Adrenal gland (tissue), 12 donors: Measurements from ENCODE around the gene IGFN1. TPM values are rescaled to one million over a fixed set of nuclear protein-coding genes. Genes with fewer than 3 reads are reported as not detected.
A peak's percentile ranks its signal among the peaks of the same experiment; 100 is the strongest.

Experiments
- DNase-seq, 7 donors: peaks; one replicate each; pipeline ENCODE4 v3.0.0-alpha.2; 2019 to 2020
- H3K27ac ChIP-seq, 5 donors: fragments of 200-600 bp; sonication (generic) in 4 of 5; 1 replicate in 3 of 5; 2 replicates in 2 of 5; pipeline versions ENCODE4 v1.5.1 to v1.8.0; 2016 to 2020; ENCODE audit warnings: mild to moderate bottlenecking in 1 of 5
- H3K27me3 ChIP-seq: fragments of 200-600 bp; 2 replicates; pipeline ENCODE4 v1.8.0; 2021
- H3K36me3 ChIP-seq, 2 donors: fragments of 200-600 bp; replicated peaks in 1 of 2; 1 replicate in 1 of 2; 2 replicates in 1 of 2; pipeline versions ENCODE4 v1.5.1 to v1.8.0; 2018 to 2022
- H3K4me1 ChIP-seq, 2 donors: fragments of 200-600 bp; replicated peaks in 1 of 2; 1 replicate in 1 of 2; 2 replicates in 1 of 2; pipeline versions ENCODE4 v1.5.1 to v1.8.0; 2018 to 2021
- H3K4me3 ChIP-seq, 4 donors: fragments of 200-600 bp; sonication (generic) in 3 of 4; one replicate each; pipeline ENCODE4 v1.5.1; 2016 to 2018
- H3K9me3 ChIP-seq, 3 donors: fragments of 200-600 bp; sonication (generic) in 1 of 3; replicated peaks in 1 of 3; 1 replicate in 2 of 3; 2 replicates in 1 of 3; pipeline versions ENCODE4 v1.5.1 to v1.8.0; 2016 to 2021
- POLR2A ChIP-seq, 2 donors: fragments of 450-650 bp; IDR thresholded peaks; one replicate each; pipeline ENCODE4 v1.6.1; 2017; ENCODE audit warnings: antibody characterized with exemption in 2 of 2, mild to moderate bottlenecking in 2 of 2, moderate library complexity in 1 of 2
- WGBS, 4 donors: extraction: QIAGEN DNeasy Blood & Tissue Kit in 2 of 4; methylation state at CpG; one replicate each; pipeline versions ENCODE4 v1.1.5 to v1.1.7; 2013 to 2017; 5-methylcytosine and 5-hydroxymethylcytosine counted together
- intact Hi-C, 2 donors: fragments of 100-400 bp; cut with DNase I; formaldehyde crosslinking; loops; one replicate each; pipeline versions ENCODE4 v1.14.1 to v1.15.0; 2022 to 2023
- polyA plus RNA-seq, 3 donors: library from polyadenylated mRNA; stranded (reverse); fragments of 200-250 nt in 2 of 3; fragments of 350-450 nt in 1 of 3; fragmentation: Illumina TruSeq in 1 of 3; extraction: RNeasy Lipid Tissue Mini Kit (QIAGEN cat#74804) in 1 of 3; gene quantifications; one replicate each; pipeline ENCODE4 v1.2.3, GENCODE V29; 2013 to 2014
- total RNA-seq, 9 donors: library from RNA; depleted of rRNA in 4 of 9; stranded (reverse); fragments of >200 nt in 4 of 9; fragments of 120-200 nt in 1 of 9; fragmentation: NEBNext Ultra II Directional in 1 of 9; extraction: Animal tissue kit (Norgen Biotek cat#: 25700) in 1 of 9; gene quantifications; one replicate each; pipeline versions ENCODE4 v1.1.0 to v1.2.4, GENCODE V29; 2013 to 2023
- TF ChIP-seq, protein P1 (sequence below), 6 experiments: fragments of 450-650 bp in 4 of 6; fragments of 200-600 bp in 2 of 6; sonication (generic) in 1 of 6; IDR thresholded peaks; 1 replicate in 5 of 6; 2 replicates in 1 of 6; pipeline versions ENCODE4 v1.5.1 to v1.8.0; 2016 to 2021; ENCODE audit warnings: antibody characterized with exemption in 6 of 6, mild to moderate bottlenecking in 2 of 6, moderate library complexity in 1 of 6
- donor health status: healthy with polysubstance abuse.
- donor health status: Bipolar disorder and iron deficiency.
- donor health status: DM: yes; HTN: yes; CAD: no.
- donor health status: DM: no; HTN: no; CAD: no.
- donor health status: DM: no; HTN: no; CAD: no.
- donor health status: DM: yes; HTN: yes; CAD: no.

Gene IGFN1
- total and polyA plus RNA-seq, 12 donors: 0.09 to 3.0 (median 0.28) TPM; not detected in 3

GRCh38 chr1:201145132-201145531 lies 45.5 kb upstream of the IGFN1 start:
- intact Hi-C loops: loop anchor here in 1 of 2 donors (10.0 kb wide), 1 partner anchor 60 kb away; no protein-coding TSS in a partner anchor
- no peak for TF ChIP-seq POLR2A (IDR thresholded peaks at IDR 0.05)
- TF ChIP-seq, protein P1, sequence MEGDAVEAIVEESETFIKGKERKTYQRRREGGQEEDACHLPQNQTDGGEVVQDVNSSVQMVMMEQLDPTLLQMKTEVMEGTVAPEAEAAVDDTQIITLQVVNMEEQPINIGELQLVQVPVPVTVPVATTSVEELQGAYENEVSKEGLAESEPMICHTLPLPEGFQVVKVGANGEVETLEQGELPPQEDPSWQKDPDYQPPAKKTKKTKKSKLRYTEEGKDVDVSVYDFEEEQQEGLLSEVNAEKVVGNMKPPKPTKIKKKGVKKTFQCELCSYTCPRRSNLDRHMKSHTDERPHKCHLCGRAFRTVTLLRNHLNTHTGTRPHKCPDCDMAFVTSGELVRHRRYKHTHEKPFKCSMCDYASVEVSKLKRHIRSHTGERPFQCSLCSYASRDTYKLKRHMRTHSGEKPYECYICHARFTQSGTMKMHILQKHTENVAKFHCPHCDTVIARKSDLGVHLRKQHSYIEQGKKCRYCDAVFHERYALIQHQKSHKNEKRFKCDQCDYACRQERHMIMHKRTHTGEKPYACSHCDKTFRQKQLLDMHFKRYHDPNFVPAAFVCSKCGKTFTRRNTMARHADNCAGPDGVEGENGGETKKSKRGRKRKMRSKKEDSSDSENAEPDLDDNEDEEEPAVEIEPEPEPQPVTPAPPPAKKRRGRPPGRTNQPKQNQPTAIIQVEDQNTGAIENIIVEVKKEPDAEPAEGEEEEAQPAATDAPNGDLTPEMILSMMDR (IDR thresholded peaks at IDR 0.05): no peak
- 81 to 91% (median 85%) methylated on average over 3 of the region's 3 CpGs for WGBS, 4 donors
- peaks cover 0 to 3% of the 10 kb centered on the region in 2 donors for H3K4me1 ChIP-seq
- H3K4me3 ChIP-seq: no peak overlapping the region
- peaks cover 0 to 80% of the 10 kb centered on the region in 2 donors for H3K36me3 ChIP-seq
- DNase-seq: no peak
- no peaks in the 10 kb centered on the region for H3K27me3 ChIP-seq
- H3K27ac ChIP-seq: no peak overlapping the region
- H3K9me3 ChIP-seq: no peaks in the 10 kb centered on the region

DNA sequence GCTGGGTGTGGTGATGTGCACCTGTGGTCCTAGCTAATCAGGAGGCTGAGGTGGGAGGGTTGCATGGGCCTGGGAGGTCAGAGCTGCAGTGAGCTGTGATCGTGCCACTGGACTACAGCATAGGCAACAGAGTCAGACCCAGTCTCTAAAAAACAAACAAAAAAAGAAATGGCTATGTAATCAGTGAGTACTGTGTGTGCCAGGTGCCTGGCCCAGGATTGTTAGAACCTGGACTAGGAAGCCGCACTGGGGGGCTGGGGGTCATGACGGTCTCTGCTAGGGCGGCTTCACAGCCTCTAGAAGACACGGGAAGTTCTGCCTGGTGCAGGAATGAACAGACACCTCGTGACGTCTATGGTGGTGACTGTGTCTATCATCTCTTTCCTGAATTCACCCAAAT lies 44.8 kb upstream of the IGFN1 start:
- Histone ChIP-seq H3K4me3 (no peak overlapping the region), H3K4me1 (peaks cover 0 to 3% of the 10 kb centered on the region in 2 donors), H3K27me3 (no peaks in the 10 kb centered on the region), H3K36me3 (peaks cover 0 to 78% of the 10 kb centered on the region in 2 donors), H3K27ac (no peak overlapping the region), H3K9me3 (no peaks in the 10 kb centered on the region)
- DNase-seq: peak in 1 of 7 donors; percentile 1
- 86 to 96% (median 92%) methylated on average over 7 of the region's 7 CpGs for WGBS, 4 donors
- no peak for TF ChIP-seq POLR2A (IDR thresholded peaks at IDR 0.05)
- TF ChIP-seq, protein P1 (IDR thresholded peaks at IDR 0.05): no peak
- intact Hi-C loops: loop anchor here in 1 of 2 donors (10.0 kb wide), 1 partner anchor 59 kb away; no protein-coding TSS in a partner anchor

GRCh38 chr1:201146626-201147390 lies 43.8 kb upstream of the IGFN1 start:
- 92 to 97% (median 94%) methylated on average over 14 to 17 of the region's 17 CpGs for WGBS, 4 donors
- intact Hi-C loops: loop anchor here in 1 of 2 donors (10.0 kb wide), 1 partner anchor 58 kb away; no protein-coding TSS in a partner anchor
- peaks cover 0 to 3% of the 10 kb centered on the region in 2 donors for H3K4me1 ChIP-seq
- no peak overlapping the region for H3K27ac ChIP-seq
- H3K4me3 ChIP-seq: no peak overlapping the region
- H3K27me3 ChIP-seq: no peaks in the 10 kb centered on the region
- peak in 1 of 7 donors; percentile 3 for DNase-seq
- TF ChIP-seq, protein P1 (IDR thresholded peaks at IDR 0.05): no peak
- no peak for TF ChIP-seq POLR2A (IDR thresholded peaks at IDR 0.05)
- no peaks in the 10 kb centered on the region for H3K9me3 ChIP-seq
- H3K36me3 ChIP-seq: peaks cover 0 to 75% of the 10 kb centered on the region in 2 donors

GRCh38 chr1:201147396-201148015 lies 43.1 kb upstream of the IGFN1 start:
- no peak overlapping the region for H3K4me3 ChIP-seq
- 89 to 94% (median 92%) methylated on average over 12 to 13 of the region's 13 CpGs for WGBS, 4 donors
- TF ChIP-seq, protein P1 (IDR thresholded peaks at IDR 0.05): no peak
- TF ChIP-seq POLR2A (IDR thresholded peaks at IDR 0.05): no peak
- no peaks in the 10 kb centered on the region for H3K27me3 ChIP-seq
- H3K27ac ChIP-seq: no peak overlapping the region
- peaks cover 0 to 7% of the 10 kb centered on the region in 2 donors for H3K4me1 ChIP-seq
- no peaks in the 10 kb centered on the region for H3K9me3 ChIP-seq
- H3K36me3 ChIP-seq: peaks cover 0 to 73% of the 10 kb centered on the region in 2 donors
- intact Hi-C loops: loop anchor here in 1 of 2 donors (10.0 kb wide), 1 partner anchor 57 kb away; no protein-coding TSS in a partner anchor
- DNase-seq: peak in 1 of 7 donors; percentile 2
